ENCODE data around the gene SYNE1.

SYNE1 gene

DNA sequence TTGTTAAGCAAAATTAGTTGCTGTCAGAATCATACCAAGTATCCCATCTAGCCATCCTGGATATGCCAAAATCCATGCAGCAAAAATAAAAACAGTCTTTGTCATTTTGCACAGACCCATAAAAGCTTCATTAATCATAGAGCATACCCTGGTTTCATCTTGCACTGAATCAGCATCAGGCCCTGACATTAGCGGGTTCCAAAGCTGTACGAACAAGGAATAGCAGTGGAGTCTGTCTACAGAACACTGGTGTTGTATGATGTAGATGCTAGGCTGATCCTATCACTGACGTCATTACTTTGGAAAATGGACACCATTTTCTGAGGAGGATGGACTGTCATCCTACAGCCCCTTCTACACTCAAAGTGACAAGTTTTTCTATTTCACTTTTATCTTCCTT, 514.1 kb downstream of the SYNE1 start:
- no peak for DNase-seq

DNA sequence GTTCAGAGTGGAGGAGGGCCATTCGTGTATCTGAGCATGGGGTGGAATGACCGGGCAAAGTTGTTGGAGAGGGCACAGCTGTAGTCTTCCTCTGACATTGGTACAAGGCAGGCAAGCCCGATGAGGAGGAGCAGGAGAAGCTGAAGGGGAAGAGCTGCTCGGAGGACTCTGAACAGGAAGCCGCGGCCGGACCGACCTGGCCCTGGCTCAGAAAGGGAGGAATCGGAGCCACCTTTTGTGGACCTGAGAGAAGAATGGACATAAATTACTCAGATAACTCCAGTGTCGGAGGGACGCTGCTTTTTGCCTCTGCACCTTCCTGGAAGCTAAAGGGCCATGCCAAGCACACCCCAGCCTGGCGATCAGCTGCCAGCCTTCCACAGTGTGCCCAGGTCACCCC, 514.7 kb downstream of the SYNE1 start:
- no peak for DNase-seq

DNA sequence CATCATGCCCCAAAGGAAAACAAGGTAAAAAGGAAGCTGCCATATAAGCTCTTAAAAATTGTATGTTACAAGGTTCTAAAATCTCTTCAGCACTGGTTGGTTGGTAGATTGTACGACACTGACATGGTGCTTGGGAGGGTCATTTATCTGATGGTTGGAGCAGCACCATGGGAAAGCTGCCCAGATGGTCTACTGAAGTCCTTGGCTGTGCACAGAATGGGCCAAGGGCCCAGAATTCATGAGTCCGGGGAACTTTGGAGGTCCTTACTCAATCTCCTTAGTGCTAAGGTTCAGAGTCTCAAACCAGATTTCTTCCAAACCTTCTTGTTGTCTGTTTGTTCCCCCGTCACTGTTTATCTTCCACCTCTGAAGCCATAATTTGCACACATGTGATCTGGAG, 515.3 kb downstream of the SYNE1 start:
- no peak for DNase-seq

DNA sequence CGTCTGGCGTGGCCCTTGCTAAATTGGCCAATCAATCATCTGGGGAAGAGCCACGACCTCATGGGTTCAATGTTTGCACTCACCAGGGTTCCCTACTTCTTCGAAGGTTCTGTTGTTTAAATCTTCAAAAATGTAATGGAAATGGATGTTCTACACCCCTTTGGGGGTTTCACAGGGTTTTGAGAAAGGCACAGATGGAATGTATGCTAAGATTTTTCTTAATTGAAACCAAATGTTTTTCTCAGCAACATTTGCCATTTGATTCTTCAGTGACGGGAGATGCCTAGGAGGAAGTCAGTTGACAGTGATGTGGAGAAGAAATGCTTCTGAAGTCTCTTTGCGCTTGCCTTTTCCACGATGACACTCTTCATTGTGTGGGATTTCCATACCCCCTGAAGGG, 517.3 kb downstream of the SYNE1 start:
- no peak for DNase-seq

DNA sequence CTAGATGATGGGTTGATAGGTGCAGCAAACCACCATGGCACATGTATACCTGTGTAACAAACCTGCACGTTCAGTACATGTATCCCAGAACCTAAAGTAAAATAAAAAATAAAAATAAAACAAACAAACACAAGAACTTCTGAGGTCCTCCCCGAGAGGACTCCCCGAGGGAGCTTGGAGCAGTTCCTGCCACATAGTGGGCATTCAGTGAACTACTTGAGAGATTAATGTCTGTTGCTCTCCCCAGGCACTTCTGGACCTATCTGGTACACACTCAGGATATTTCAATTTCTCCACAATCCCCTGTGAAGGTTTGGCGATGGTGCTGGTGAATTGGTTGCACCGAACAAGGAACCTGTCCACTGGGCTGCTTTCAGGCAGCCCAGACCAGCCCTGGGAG, 518.5 kb downstream of the SYNE1 start:
- peak; percentile 20 for DNase-seq

DNA sequence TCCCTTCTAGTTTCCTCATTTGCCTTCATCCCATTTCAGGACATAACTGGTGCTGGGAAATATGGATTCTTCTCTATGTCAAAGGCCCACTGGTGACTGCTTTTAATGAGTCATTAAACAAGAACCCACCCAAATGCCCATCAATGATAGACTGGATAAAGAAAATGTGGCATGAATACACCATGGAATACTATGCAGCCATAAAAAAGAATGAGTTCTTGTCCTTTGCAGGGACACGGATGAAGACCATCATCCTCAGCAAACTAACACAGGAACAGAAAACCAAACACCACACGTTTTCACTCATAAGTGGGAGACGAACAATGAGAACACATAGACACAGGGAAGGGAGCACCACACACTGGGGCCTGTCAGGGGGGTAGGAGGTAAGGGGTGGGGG, 518.9 kb downstream of the SYNE1 start:
- no peak for DNase-seq

DNA sequence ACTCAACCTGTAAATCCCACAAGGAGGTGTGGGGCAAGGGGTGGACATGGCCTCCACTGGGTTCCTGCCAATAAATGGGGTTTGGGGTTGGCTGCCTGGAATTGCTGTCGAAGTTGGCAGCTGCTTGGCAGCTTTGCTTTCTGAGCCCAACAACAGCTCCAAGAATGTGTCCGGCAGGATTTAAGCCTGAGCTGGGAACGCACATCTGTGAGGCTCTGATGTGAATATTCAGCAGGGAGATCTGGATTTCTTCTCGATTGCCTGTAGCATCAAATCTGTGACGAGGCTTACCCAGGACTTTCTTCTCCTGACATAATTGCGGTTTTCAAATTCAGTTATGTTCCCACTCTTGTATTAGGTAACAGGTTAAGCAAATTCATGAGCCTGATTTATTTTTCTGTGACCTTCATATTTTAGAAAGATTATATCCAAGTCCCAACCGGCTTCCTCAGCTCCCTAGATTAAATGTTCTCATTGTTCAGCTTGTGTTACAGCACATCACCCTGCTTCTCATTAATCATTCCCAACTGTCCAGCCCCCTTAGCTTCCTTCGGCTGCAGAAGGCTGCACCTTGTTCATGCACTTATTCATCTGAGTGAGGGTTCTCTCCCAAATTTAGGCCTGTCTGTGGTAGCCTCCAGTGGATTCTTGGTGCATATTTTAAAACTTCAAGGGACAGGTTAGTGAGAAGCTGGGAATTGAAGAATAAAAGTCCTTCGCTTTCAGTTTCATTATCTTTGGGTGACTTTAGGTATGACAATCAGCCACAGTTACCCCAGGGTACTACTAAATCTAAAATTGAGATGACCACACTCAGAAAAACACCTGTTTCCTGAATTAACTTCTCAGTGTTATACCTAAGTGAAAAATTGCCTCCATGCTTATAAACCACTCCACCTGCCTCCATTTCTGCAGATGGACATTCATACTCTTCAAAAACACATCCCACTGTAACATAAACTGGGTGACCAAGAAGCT, 519.7 kb downstream of the SYNE1 start:
- no peak for DNase-seq

DNA sequence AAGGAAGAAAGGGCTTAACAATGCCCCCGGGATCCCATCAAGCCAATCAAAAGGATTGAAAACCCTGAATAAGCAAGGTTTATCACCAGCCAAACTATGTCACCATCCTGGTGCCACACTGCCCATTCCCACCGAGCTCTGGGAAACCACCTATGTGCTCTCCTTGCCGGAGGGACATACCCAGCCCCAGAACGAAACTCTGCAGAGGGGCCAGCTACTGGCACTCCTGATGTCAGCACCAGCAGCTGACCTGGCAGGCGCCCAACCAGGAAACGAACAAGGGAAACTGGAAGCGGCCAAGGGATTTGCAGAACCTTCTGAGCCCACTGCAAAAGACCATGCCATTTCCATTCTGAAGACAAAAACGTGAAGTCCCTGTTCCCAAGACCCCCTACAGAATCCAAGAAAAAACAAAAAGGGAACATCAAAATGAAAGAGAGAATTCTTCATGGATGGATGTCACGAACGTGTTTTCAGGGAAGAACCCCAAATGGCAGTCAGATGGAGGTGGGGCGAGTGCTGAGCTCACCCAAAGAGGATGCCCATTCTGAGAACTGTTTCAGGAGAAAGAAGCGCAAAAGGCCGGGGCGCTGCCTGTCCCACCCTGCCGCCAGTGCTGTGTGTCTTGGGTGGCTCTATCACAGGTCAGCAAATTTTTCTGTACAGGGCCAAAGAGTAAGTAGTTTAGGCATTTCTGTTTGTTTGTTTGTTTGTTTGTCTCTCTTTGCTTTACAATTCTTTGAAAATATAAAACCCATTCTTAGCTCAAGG, 524.5 kb downstream of the SYNE1 start:
- DNase-seq: no peak

DNA sequence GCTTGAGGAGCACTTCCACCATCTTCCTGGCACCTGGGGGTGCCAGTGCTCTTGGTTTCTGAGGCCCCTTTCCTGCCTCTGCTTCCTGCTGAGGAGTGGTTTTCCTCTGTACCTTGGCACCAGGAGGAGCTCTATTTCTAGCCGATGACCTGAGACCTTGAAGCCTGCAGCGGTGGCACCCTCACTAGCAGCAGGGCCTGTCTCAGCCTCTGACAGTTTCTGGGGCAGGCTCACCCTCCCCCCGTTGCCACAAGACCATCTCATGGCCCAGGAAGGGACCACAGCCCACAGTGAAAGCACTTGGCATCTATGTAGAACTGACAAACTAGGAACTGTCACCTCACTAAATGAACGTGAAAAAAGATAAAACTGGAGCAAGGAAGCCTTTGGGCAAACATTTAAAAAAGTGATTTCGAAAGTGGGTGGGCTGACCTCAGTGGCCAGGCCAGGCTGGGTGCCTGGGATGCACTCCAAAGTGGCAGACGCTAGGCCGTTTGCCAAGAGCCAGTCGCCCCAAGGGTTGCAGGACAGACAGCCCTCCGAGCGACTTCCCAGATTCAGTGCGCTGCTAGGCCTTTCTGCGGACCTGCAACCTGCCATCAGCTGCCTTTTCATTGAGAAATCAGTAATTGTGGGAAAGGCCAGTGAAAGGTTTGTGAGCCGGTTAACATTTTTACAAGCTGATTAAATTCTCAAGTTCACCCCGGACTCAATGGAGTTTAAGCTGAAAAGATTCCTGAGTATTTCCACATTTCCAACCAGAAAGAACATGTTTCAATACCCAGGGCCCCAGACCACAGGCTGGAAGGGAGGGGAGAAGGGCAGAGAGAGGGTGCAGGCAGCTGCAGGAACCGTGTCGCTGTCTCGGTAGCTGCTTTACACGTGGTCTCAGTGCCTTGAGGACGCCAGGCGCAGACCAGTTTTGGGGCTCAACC, 526.0 kb downstream of the SYNE1 start:
- DNase-seq: peak; percentile 4

DNA sequence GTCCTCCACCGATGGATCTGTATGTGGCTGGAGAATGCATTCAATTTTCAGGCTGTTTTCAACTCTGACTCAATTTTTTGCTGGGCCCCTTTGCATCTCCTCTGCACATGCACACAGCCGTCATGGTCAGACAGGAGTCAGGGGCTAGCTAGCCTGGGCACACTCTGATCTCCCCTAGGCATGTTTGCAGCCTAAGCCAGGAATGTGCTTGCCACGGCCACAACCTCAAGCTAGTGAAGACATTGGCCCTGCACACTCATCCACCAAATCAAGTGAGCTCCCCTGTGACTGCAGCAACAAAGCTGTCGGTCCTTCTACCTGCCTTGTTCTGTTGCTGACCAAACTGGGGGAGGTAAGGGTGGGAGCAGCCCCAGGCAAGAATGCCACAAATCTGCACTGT, 529.2 kb downstream of the SYNE1 start:
- no peak for DNase-seq

DNA sequence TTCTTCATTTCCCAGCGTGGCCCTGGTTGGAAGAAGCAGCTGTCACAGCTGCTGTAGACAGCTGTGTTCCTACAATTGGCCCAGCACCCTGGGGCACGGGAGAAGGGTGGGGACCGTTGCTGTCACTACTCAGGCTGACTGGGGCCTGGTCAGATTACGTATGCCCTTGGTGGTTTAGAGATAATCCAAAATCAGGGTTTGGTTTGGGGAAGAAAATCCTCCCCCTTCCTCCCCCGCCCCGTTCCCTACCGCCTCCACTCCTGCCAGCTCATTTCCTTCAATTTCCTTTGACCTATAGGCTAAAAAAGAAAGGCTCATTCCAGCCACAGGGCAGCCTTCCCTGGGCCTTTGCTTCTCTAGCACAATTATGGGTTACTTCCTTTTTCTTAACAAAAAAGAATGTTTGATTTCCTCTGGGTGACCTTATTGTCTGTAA, 537.0 kb downstream of the SYNE1 start:
- DNase-seq: peak; percentile 50

DNA sequence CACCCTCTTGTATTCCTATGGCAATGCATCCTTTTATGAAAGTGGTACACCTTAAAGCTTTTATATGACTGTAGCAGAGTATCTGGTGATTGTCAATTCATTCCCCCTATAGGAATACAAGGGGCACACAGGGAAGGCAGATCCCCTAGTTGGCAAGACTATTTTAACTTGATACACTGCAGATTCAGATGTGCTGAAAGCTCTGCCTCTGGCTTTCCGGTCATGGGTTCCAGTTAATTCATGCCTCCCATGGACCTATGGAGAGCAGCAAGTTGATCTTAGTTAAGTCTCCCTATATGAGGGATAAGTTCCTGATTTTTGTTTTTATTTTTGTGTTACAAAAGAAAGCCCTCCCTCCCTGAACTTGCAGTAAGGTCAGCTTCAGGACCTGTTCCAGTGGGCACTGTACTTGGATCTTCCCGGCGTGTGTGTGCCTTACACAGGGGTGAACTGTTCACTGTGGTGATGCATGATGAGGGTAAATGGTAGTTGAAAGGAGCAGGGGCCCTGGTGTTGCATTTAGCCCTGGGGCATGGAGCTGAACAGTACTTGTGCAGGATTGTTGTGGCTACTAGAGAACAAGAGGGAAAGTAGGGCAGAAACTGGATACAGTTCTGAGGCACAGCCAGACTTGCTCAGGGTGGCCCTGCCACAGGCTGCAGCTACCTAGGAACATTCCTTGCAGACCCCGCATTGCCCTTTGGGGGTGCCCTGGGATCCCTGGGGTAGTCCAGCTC, 537.5 kb downstream of the SYNE1 start:
- no peak for DNase-seq

DNA sequence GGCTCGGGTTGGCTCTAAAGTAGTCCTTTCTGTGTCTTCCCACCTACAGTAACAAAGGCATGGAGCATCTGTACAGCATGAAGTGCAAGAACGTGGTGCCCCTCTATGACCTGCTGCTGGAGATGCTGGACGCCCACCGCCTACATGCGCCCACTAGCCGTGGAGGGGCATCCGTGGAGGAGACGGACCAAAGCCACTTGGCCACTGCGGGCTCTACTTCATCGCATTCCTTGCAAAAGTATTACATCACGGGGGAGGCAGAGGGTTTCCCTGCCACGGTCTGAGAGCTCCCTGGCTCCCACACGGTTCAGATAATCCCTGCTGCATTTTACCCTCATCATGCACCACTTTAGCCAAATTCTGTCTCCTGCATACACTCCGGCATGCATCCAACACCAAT, 538.5 kb downstream of the SYNE1 start:
- DNase-seq: no peak

DNA sequence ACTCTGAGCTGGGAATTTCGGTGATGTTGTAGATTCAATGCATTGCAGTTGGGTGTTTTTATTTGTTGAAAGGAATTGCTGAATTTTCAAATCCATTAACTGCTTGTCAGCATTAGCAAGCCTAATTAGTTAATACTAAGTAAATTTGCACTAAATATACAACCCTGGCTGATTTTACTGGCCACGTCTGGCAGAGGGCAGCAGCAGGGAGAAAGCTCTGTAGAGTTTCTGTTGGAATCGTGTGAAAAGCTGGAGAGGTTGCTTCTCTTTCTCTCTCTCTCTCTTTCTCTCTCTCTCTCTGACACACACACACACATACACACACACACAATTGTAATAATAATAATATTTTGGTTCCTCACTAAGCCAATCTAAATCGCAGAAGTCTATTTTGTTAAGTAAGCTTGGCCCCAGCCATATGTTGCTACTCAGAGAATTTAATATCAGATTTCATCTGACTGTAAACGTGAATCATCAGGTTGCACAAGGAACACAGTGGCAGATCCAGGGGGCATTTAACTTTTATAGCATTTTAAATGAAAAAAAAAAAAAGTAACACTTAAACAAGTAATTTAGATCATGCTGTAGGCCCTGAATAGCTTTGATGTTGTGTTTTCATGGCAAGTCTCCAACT, 540.2 kb downstream of the SYNE1 start:
- no peak for DNase-seq

DNA sequence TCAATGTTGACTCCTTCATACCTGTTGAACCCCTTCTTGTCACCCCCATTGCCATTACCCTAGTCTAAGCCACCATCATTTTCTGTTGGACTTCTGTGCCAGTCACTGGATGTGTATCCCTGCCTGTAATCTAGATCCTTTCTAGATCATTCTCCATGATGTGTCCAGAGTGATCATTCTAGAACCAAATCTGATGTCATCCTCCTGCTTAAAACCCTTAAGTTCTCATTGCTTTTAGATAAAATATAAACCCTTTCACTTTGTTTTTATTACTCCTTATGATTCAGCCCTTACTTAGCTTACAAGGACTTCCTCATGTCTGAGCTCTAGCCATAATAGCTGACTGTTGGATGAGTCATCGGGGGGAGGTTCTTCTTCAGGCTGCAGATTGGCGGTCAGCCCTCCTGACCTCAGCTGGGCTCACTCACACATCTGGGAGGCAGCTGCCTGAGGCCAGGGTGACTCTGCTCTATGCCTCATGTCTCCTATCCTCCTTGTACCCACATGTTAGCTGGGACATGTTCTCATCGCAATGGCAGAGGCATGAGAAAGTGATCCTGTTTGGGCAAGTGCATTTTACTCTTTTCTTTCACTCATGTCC, 542.1 kb downstream of the SYNE1 start:
- peak; percentile 82 for DNase-seq

DNA sequence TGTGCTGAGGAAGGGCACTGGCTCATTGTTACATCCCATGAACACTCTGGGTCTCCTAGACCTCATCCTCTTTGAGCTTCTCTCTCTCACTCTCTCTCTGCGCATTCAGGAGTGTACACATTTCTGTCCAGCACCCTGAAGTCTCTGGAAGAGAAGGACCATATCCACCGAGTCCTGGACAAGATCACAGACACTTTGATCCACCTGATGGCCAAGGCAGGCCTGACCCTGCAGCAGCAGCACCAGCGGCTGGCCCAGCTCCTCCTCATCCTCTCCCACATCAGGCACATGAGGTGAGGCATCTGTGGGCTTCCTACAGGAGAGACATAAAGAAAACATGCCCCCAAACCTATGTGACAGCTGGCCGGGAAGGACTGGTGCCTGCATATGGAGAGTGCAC, 542.9 kb downstream of the SYNE1 start:
- DNase-seq: no peak

DNA sequence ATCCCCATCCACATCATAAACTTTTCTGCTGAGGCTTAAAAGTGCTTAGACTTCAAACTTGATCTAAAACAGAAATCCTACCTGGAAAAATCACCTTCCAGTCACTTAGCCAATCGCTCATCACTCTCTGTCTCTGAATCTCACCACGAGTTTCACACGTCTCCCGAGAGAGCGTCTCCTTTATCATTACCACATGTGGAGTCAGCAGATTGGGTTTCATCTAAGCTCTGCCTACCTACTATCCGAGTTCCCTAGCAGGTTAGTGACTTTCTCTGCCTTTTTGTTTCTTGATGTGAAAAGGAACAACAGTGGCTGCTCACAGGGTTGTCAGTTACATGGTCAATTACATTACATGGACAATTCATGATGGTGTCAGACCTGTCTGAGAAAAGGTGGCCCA, 543.5 kb downstream of the SYNE1 start:
- DNase-seq: no peak

DNA sequence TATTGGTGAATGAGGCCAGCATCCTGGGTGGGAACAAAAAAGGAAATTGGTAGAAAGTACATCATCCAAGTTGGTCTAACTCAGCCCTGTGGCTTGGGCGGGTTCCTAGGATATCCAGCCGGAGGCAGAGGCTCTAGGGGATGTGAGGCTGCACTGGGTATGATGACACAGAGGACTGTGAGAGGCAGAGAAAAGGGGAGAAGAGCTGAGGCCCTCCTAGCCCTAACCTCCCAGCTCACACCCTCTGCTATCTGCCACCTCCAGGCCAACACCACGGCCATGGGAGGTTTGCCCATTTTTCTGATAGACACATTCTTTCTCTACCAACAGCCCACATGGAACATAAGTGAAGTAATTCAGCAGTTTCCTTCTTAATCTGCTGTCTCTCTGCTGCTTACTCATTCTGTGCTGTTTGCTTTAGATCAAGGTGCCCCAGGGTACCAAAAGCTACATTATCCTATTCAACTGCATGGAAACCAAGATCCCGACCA, 545.3 kb downstream of the SYNE1 start:
- DNase-seq: peak; percentile 74

DNA sequence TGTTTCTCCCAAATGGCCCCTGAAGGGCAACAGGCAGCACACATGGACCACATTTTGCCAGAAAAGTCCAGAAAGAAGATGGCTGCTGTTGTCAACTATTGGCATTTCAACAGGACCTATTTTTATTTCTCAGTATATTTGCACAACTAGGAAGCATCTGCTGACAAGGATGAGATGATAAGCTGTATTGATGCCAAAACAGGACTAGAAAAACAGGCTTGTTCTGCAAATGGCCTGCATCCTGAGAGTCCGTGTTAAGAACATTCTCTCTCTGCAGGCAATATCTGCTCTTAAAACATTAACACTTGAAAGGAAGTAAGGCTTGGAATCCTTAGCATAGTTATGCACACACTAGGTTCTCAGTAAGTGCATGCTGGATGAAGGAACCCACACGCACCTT, 546.0 kb downstream of the SYNE1 start:
- DNase-seq: peak; percentile 28

DNA sequence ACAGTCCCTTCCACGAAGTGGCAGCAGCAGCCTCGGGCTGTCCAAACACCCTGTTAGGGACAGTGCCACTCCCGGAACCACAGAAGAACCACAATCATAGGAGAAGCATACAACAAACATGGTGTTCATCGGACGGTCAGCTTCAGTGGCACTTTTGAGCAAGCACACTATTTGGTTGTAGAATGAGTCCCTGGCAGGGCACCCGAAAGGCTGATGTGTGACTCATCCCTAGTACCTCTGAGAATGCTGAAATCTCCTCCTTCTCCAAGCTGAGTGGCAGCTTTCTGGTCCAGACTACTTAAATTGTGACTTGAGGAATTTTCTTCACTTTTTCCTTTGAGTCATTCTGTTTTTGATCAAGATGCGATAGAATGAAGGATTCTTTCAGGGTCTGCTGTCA, 547.2 kb downstream of the SYNE1 start:
- no peak for DNase-seq

DNA sequence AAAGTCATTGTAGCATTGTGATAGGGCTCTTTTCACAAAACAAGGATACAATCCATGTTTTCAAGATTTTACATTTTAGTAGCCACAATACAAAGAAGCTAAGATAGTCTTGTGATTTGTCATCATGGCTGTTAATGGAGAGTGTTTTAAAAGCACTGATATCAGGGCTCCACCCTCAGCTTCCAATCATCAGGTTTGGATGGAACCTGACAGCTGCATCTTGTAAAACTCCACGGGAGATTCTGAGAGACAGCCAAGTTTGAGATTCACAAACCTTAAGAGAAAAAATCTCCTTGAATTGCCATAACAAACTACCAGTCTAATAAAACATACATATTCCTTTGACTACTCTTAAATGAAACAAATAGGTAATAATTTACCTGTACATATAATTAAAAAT, 549.5 kb downstream of the SYNE1 start:
- no peak for DNase-seq

All from hematopoietic multipotent progenitor cell treated with erythropoietin and hydrocortisone succinate and interleukin-3 and kit ligand, for 4 days (in vitro differentiated cells).